GM18909 (cell line): ENCODE measurements around the gene ZFAND2A.
"Not testable (repeated sequence)": the region's sequence is repeated elsewhere in the genome, so short reads cannot be mapped to it uniquely, and the experiment has no call there.

Experiments used
- ATAC-seq: cut with Tn5 transposase; IDR thresholded peaks from one replicate; pipeline ENCODE4 v1.9.1; 2021; ENCODE audit warnings: mild to moderate bottlenecking; ENCODE audit not compliant: unreplicated experiment, poor library complexity

The ZFAND2A gene

DNA sequence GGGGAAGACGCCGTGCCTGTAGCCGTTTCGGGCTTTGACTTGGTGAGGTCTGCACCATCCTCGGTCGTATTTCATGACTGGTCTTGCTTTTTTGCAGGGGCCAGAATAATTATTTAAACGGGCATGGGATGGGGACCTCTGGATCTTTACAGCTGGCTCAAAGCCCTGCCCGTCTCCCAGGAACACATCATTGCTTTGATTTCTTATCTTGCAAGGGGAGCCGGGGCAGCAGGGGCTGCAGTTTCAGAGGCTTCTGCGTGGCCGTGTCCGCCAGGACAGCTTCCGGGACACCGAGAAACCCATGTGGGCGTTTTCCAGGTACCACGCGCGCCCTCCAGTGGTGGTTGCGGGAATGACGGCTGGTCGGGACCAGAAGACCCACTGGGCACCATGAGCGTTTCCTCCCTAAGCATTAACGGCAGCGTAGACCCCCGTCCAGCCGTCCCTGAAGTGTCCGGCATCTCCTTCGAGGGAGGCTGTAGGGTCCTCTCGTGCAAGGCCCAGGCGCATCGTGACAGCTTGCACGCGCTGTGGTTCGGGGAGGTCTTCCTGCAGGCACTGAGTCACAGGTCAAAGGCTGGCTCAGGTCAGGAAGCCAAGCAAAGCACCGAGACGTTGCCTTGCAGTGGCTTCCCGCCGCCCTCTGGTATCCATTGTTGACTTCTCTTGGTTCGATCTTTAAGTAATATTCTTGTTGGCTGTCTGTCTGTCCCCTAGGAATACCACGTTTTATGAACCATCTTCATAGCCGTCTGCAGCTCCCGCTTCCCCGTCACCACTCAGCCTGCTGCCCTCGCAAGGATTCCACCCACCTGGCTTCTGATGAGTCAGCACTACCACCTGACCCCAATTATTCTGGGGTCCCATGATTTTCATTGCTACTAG lies 16.2 kb upstream of the ZFAND2A start:
- ATAC-seq = peak; percentile 65

DNA sequence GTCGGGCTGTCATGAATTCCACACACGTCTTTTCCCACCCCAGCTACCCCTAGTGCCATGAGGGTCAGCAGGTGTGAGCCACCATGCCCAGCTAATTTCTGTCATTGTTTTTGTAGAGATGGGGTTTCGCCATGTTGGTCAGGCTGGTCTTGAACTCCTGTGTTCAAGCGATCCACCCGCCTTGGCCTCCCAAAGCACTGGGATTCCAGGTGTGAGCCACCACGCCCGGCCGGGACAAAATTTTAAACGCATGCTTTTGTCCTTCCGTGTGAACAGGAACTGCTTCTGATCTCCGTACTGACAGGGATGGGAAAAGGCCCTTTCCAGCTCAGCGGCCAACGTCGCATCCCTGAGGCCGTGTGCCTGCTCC lies 15.6 kb upstream of the ZFAND2A start:
- ATAC-seq = no peak

DNA sequence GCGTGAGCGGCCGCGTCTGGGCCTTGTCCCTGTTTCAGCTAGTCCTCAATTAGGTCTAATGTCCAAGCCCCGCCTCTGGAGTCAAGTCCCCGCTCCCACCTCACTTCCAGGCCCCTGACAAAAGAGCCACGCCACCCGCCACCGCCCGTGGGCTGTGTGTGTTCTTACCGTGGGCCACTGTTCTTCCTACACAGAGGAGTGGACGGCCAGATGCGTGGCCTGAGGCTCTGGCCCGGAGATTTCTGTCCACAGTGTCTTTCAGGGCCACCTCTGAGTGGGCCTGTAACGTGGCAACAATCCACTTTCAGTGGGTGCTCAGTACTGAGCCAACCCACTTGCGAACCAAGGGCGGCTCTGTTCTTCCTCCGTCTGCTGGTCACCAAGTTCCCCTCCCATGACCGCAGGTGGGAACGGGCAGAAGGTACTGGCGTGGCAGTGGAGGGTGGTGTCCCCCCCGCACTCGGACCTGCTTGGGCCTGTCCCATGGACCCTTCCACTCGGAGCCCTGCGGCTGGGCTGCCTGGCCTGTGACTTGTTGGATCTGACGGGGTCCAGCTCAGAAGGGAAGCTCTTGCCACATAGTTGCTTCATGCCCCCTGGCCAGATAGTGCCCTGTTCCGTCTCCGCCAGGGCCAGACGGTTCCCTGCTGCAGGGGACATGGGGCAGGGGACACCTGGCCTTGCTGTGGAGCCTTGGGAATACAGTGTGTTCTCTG lies 15.0 kb upstream of the ZFAND2A start:
- ATAC-seq = no peak

- no peak for ATAC-seq
Observed at GRCh38 chr7:1174002-1174401, 14.0 kb upstream of the ZFAND2A start.

- ATAC-seq = no peak
Observed at GRCh38 chr7:1172666-1173523, 12.9 kb upstream of the ZFAND2A start.

DNA sequence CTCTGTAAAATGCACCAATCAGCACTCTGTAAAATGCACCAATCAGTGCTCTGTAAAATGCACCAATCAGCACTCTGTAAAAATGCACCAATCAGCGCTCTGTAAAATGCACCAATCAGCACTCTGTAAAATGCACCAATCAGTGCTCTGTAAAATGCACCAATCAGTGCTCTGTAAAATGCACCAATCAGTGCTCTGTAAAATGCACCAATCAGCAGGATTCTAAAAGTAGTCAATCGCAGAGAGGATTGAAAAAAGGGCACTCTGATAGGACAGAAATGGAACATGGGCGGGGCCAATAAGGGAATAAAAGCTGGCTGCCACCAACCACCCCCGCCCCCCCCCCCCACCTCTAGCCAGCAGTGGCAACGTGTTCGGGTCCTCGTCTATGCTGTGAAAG lies 11.5 kb upstream of the ZFAND2A start:
- ATAC-seq = not testable (repeated sequence)

GRCh38 chr7:1170741-1171501 lies 10.9 kb upstream of the ZFAND2A start:
- no peak for ATAC-seq

- ATAC-seq = peak; percentile 76
Observed at GRCh38 chr7:1169409-1170368, 9.7 kb upstream of the ZFAND2A start.

GRCh38 chr7:1168422-1168821 lies 8.4 kb upstream of the ZFAND2A start:
- no peak for ATAC-seq

- ATAC-seq = no peak
Observed at GRCh38 chr7:1164436-1164835, 4.4 kb upstream of the ZFAND2A start.

- no peak for ATAC-seq
Observed at GRCh38 chr7:1163121-1163520, 3.1 kb upstream of the ZFAND2A start.

DNA sequence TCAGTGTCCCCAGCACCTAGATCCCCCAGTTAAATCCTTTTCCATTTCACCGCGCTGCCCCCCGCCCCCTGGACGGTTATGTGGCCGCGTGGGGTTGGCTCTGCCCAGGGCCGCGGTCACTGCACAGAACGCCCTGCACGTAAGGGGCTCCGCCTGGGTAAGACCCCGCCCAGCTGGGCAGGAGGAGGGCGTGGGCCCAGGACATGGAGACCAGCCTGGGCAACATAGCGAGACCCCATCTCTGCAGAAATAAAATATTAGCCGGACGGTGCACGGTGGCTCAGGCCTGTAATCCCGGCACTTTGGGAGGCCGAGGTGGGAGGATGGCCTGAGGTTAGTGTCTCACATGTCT lies 650 bp upstream of the ZFAND2A start:
- ATAC-seq = peak; percentile 13

DNA sequence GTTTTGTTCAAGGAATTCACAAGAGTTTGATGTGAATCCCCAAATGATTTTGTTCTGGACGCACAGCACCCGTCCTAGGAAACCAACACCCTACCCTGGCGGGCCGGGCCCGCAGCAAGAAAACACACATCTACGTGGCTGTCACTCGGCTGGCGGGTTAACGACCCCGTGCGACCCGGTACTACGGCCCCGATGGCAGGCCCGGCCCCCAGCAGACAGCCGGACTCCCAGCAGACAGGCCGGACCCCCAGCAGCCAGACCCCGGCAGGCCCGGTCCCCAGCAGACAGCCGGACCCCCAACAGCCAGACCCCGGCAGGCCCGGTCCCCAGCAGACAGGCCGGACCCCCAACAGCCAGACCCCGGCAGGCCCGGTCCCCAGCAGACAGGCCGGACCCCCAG lies 765 bp downstream of the ZFAND2A start:
- ATAC-seq = not testable (repeated sequence)

DNA sequence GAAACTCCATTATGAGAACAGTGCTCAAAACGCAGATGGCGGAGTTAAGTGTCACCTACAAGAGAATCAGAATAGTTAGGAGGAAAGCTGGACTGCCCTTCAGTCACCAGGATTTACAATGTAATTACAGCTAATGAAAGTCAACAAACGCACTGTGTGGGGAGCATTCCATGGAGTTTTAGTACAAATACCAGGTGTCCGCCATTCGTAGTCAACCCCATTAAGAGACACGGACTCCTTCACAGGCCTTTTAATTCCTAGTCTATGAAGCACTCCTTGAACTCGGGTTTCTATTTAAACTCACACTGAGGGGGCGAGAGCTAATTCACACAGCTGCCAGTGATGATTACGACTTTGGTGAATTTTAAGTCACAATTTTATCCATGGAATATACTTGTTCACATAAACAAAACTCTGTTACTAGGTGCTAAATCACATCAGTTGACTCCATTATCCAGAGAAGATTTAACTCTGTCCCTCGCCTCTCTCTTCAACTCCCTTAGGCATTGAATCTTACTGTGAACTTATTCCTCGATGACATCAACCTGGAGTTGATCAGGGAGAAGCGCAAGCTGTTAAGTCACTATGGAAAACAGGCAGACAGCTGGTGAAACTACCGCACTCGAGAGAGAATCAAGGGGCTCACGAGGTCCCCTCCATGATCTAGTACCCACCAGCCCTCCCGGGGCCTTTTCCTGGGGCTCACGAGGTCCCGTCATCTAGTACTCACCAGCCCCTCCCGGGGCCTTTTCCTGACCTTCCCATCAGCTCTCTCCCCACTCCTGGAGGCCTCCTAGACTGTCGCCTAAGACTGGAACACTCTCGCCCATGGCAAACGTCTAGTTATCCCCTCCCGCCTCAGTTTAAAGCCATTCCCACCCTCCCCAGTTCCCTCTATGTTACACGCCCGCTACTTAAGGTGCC lies 1.5 kb downstream of the ZFAND2A start:
- no peak for ATAC-seq

DNA sequence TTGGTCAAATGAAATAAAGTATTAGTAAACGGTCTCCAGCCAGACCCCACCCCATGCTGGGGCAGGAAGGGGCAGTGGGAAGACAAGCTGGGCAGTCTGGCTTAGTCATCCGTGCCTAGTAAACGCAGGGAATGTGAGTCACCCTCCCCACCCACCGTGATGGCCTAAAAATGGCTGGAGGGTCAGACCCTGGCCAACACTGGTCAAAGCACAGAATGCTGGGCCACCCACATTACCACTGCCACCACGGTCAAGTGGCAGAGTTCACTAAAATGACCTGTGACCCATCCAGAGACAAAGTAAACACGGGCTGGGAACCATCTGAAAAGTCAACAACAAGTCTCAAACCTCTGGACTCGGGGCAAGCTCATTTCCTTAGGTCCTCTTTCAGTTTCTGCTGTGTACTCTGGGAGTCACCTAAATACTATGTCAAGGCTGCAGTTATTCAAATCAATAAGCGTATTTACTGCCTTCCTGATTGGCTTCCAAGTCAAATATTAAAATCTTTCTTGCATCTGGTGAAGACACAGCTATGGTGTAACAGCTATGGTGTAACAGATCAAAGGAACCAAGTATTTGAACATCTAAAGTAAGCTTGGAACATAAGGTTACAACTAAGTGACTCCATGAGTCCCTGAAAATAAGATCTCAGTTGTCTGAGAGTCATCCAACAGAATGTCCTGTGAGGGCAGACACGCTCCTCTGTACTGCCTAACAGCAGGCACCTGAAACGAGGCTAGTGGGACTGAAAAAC lies 3.0 kb downstream of the ZFAND2A start:
- ATAC-seq = no peak

DNA sequence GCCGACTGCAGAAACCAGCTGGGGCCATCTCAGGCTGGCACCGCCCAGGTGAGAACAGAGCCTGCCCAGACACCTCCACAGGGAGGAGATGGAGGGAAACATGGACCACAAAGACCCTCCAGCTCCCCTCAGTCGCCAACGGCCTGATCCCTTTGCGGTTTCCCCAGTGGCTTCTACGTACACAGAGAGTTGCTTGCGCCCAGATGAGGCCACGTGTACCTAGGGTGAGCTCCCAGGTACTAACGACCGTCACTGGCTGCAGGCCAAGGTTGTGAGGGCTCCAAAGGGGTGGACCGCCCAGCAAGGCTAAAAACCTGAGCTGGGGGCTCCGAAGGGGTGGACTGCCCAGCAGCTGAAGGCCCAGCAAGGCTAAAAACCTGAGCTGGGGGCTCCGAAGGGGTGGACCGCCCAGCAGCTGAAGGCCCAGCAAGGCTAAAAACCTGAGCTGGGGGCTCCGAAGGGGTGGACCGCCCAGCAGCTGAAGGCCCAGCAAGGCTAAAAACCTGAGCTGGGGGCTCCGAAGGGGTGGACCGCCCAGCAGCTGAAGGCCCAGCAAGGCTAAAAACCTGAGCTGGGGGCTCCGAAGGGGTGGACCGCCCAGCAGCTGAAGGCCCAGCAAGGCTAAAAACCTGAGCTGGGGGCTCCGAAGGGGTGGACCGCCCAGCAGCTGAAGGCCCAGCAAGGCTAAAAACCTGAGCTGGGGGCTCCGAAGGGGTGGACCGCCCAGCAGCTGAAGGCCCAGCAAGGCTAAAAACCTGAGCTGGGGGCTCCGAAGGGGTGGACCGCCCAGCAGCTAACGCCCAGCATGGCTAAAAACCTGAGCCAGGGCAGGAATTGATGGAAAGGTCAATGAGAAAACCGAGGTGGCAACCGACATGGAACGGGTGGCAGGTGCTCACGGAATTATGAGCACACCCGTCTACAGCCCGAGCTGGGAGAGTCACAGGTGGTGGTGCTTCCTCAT lies 3.9 kb downstream of the ZFAND2A start:
- ATAC-seq = not testable (repeated sequence)
